Measurements from ENCODE around the gene GDA. TPM values are rescaled to one million over a fixed set of nuclear protein-coding genes. Genes with fewer than 3 reads are reported as not detected.

The GDA gene
- total and polyA plus RNA-seq, 2 of the 8 experiments (the other 6 are each of a cell fraction or from before 2014, with no cell fraction given) = 0.35 to 3.0 TPM

- no peak for TF ChIP-seq POLR2AphosphoS5 (IDR thresholded peaks at IDR 0.05; ENCODE audit: low read depth, low read length)
- TF ChIP-seq SIN3A (conservative IDR thresholded peaks at IDR 0.05 in 1 of 2, IDR thresholded peaks at IDR 0.05 in 1 of 2; ENCODE audit: low read depth in 1 of 2, low read length in 2 of 2) = no peak
Measured at GRCh38 chr9:72220589-72220988, 71.3 kb downstream of the GDA start (continued).
